ENCODE data around the gene SLC41A2.

GRCh38 chr12:104933778-104934177 lies 24.3 kb downstream of the SLC41A2 start:
- no peak for TF ChIP-seq ZNF768 (CRISPR knock-in tag; IDR thresholded peaks at IDR 0.05)
- no peak for TF ChIP-seq HNRNPK (IDR thresholded peaks at IDR 0.05; ENCODE audit: low read depth, low read length, poor library complexity, severe bottlenecking)
- no peak for TF ChIP-seq KDM5A (IDR thresholded peaks at IDR 0.05; ENCODE audit: borderline replicate concordance, low read length)
- no peak for TF ChIP-seq GMEB1 (CRISPR knock-in tag; IDR thresholded peaks at IDR 0.05; ENCODE audit: borderline replicate concordance)
- TF ChIP-seq ZNF281 (CRISPR knock-in tag; IDR thresholded peaks at IDR 0.05; ENCODE audit: borderline replicate concordance): no peak
- no peak for TF ChIP-seq HDAC2 (CRISPR knock-in tag; IDR thresholded peaks at IDR 0.05)

Data from HepG2 (cell line).